Measurements from ENCODE around the gene PBX3. TPM values are rescaled to one million over a fixed set of nuclear protein-coding genes. Genes with fewer than 3 reads are reported as not detected.

Gene PBX3
- total and polyA plus RNA-seq, 2 experiments from 2014 or later: 133 to 134 TPM

GRCh38 chr9:125991886-125992529 lies 244.8 kb downstream of the PBX3 start:
- Histone ChIP-seq H3K9me3 (ENCODE audit: low read depth) (no peaks in the 10 kb centered on the region), H3K27ac (no peak overlapping the region)
- DNase-seq (ENCODE audit: low read depth in 1 of 2, low spot score in 1 of 2): no peak

GRCh38 chr9:125992557-125992956 lies 245.4 kb downstream of the PBX3 start:
- no peak for DNase-seq (ENCODE audit: low read depth in 1 of 2, low spot score in 1 of 2)
- Histone ChIP-seq H3K4me1 (ENCODE audit: low read depth) (no peaks in the 10 kb centered on the region), H3K4me3 (no peak overlapping the region), H3K36me3 (no peaks in the 10 kb centered on the region), H3K27me3 (no peaks in the 10 kb centered on the region), H3K27ac (no peak overlapping the region), H3K9me3 (ENCODE audit: low read depth) (no peaks in the 10 kb centered on the region)
- TF ChIP-seq CTCF (IDR thresholded peaks at IDR 0.05; ENCODE audit: low read depth, low read length): no peak

More at GRCh38 chr9:125991886-125992529, 244.8 kb downstream of the PBX3 start:
- no peaks in the 10 kb centered on the region for H3K27me3 ChIP-seq
- no peaks in the 10 kb centered on the region for H3K36me3 ChIP-seq
- H3K4me1 ChIP-seq (ENCODE audit: low read depth): no peaks in the 10 kb centered on the region
- no peak for TF ChIP-seq CTCF (IDR thresholded peaks at IDR 0.05; ENCODE audit: low read depth, low read length)
- no peak overlapping the region for H3K4me3 ChIP-seq

GRCh38 chr9:125993466-125993865 lies 246.3 kb downstream of the PBX3 start:
- Histone ChIP-seq H3K27ac (no peak overlapping the region), H3K27me3 (no peaks in the 10 kb centered on the region), H3K9me3 (ENCODE audit: low read depth) (no peaks in the 10 kb centered on the region), H3K36me3 (no peaks in the 10 kb centered on the region), H3K4me1 (ENCODE audit: low read depth) (no peaks in the 10 kb centered on the region), H3K4me3 (no peak overlapping the region)
- no peak for DNase-seq (ENCODE audit: low read depth in 1 of 2, low spot score in 1 of 2)
- TF ChIP-seq CTCF (IDR thresholded peaks at IDR 0.05; ENCODE audit: low read depth, low read length): no peak

GRCh38 chr9:125994066-125994943 lies 247.1 kb downstream of the PBX3 start:
- Histone ChIP-seq H3K27me3 (no peaks in the 10 kb centered on the region), H3K9me3 (ENCODE audit: low read depth) (no peaks in the 10 kb centered on the region), H3K4me3 (no peak overlapping the region), H3K4me1 (ENCODE audit: low read depth) (no peaks in the 10 kb centered on the region), H3K27ac (no peak overlapping the region), H3K36me3 (no peaks in the 10 kb centered on the region)
- no peak for DNase-seq (ENCODE audit: low read depth in 1 of 2, low spot score in 1 of 2)
- no peak for TF ChIP-seq CTCF (IDR thresholded peaks at IDR 0.05; ENCODE audit: low read depth, low read length)

GRCh38 chr9:125995006-125995405 lies 247.8 kb downstream of the PBX3 start:
- H3K9me3 ChIP-seq (ENCODE audit: low read depth): no peaks in the 10 kb centered on the region
- no peaks in the 10 kb centered on the region for H3K27me3 ChIP-seq
- no peaks in the 10 kb centered on the region for H3K36me3 ChIP-seq
- DNase-seq (ENCODE audit: low read depth in 1 of 2, low spot score in 1 of 2): no peak
- no peak overlapping the region for H3K27ac ChIP-seq
- H3K4me1 ChIP-seq (ENCODE audit: low read depth): no peaks in the 10 kb centered on the region
- no peak overlapping the region for H3K4me3 ChIP-seq
- no peak for TF ChIP-seq CTCF (IDR thresholded peaks at IDR 0.05; ENCODE audit: low read depth, low read length)
